Fibroblast of lung (primary cell): ENCODE measurements around the gene PSD4. TPM values are rescaled to one million over a fixed set of nuclear protein-coding genes. Genes with fewer than 3 reads are reported as not detected.

Source experiments
- DNase-seq, 2 donors: peaks; one replicate each; pipeline versions ENCODE4 v3.0.0 to v3.0.0-alpha.2; 2010; ENCODE audit warnings: low read depth in 2 of 2
- H2AFZ ChIP-seq: 2 replicates; pipeline ENCODE4 v1.5.1; 2012; ENCODE audit warnings: low read length, control low read depth, inconsistent platforms
- H3K27ac ChIP-seq: 2 replicates; pipeline ENCODE4 v1.5.1; 2011; ENCODE audit warnings: low read length, control low read depth; ENCODE audit not compliant: insufficient read depth
- H3K27me3 ChIP-seq: 2 replicates; pipeline ENCODE4 v1.5.1; 2011; ENCODE audit warnings: mild to moderate bottlenecking, low read length; ENCODE audit not compliant: control insufficient read depth, insufficient read depth
- H3K36me3 ChIP-seq: 2 replicates; pipeline ENCODE4 v1.5.1; 2011; ENCODE audit warnings: low read length; ENCODE audit not compliant: control insufficient read depth, insufficient read depth
- H3K4me1 ChIP-seq: 2 replicates; pipeline ENCODE4 v1.5.1; 2011; ENCODE audit warnings: low read length; ENCODE audit not compliant: control insufficient read depth, insufficient read depth; ENCODE audit errors: extremely low read depth
- H3K4me2 ChIP-seq: 2 replicates; pipeline ENCODE4 v1.5.1; 2011; ENCODE audit warnings: low read length, control low read depth; ENCODE audit not compliant: insufficient read depth; ENCODE audit errors: extremely low read depth
- H3K4me3 ChIP-seq, 4 experiments: fragments of 200-600 bp in 1 of 4; sonication (generic) in 1 of 4; replicated peaks in 1 of 4; 2 replicates each; pipeline ENCODE4 v1.5.1; 2011 to 2016; ENCODE audit warnings: low read length in 4 of 4, low read depth in 3 of 4, mild to moderate bottlenecking in 3 of 4, control low read depth in 2 of 4, inconsistent platforms in 1 of 4, mixed read lengths in 1 of 4; ENCODE audit not compliant: insufficient read depth in 1 of 4; ENCODE audit errors: control extremely low read depth in 1 of 4
- H3K79me2 ChIP-seq: 2 replicates; pipeline ENCODE4 v1.5.1; 2012; ENCODE audit warnings: mild to moderate bottlenecking, low read length, inconsistent platforms; ENCODE audit not compliant: control insufficient read depth, insufficient read depth
- H3K9ac ChIP-seq: 2 replicates; pipeline ENCODE4 v1.5.1; 2011; ENCODE audit warnings: mild to moderate bottlenecking, low read length, control low read depth; ENCODE audit not compliant: insufficient read depth
- H3K9me3 ChIP-seq: 2 replicates; pipeline ENCODE4 v1.5.1; 2012; ENCODE audit warnings: low read depth, low read length; ENCODE audit not compliant: control insufficient read depth, insufficient read depth
- H4K20me1 ChIP-seq: 2 replicates; pipeline ENCODE4 v1.5.1; 2011; ENCODE audit warnings: low read length; ENCODE audit not compliant: control insufficient read depth, insufficient read depth; ENCODE audit errors: extremely low read depth
- EZH2 ChIP-seq: IDR thresholded peaks from 2 replicates; pipeline ENCODE4 v1.5.1; 2012; ENCODE audit warnings: low read length, control low read depth, mild to moderate bottlenecking; ENCODE audit errors: missing control alignments
- polyA plus RNA-seq, 2 donors: library from polyadenylated mRNA; depleted of rRNA in 1 of 2; stranded (reverse) in 1 of 2; unstranded in 1 of 2; fragments of >200 nt; gene quantifications; 2 replicates each; pipeline ENCODE4 v1.2.1, GENCODE V29; 2011 to 2012; ENCODE audit warnings: missing spikeins in 1 of 2
- total RNA-seq: library from RNA; depleted of rRNA; stranded (reverse); fragments of >200 nt; gene quantifications from 2 replicates; pipeline ENCODE4 v1.2.1, GENCODE V29; 2014
- TF ChIP-seq, protein P1 (sequence below), 2 donors: IDR thresholded peaks in 1 of 2; conservative IDR thresholded peaks in 1 of 2; 1 replicate in 1 of 2; 2 replicates in 1 of 2; pipeline ENCODE4 v1.5.1; 2011 to 2012; ENCODE audit warnings: low read length in 2 of 2, control low read depth in 1 of 2, inconsistent platforms in 1 of 2, low read depth in 1 of 2, mild to moderate bottlenecking in 1 of 2

The PSD4 gene
- total and polyA plus RNA-seq, 2 donors (not counting 1 experiment from before 2014, with no cell fraction given), result 1.0 to 6.1 TPM

DNA sequence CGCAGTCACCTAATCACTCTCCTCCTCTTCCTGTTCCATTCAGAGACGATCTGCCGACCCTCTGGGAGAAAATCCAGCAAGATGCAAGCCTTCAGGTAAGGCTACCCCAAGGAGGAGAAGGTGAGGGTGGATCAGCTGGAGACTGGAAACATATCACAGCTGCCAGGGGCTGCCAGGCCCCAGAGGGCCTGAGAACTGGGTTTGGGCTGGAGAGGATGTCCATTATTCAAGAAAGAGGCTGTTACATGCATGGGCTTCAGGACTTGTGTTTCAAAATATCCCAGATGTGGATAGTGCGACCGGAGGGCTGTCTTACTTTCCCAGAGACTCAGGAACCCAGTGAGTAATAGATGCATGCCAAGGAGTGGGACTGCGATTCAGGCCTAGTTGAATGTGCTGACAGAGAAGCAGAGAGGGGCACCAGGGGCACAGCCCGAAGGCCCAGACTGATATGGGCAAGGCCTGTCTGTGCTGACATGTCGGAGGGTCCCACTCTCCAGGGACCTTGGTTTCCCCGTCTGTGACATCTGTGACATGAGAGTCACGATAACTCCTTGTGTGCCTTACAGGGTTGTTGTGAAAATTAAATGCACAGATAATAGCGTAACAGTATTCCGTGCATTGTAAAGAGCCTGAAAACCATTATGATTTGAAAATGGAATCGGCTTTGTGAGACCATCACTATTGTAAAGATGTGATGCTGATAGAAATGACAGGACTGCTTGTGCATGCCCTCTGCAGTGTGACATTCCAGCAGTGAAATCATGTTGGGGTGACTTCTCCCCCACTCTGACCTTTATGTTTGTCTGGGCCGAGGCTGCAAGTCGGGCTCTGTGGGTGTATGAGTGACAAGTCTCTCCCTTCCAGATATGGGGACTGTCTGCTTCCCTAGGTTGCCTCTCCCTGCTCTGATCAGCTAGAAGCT is 45.9 kb upstream of the PSD4 start:
- no peaks in the 10 kb centered on the region for H3K27me3 ChIP-seq
- H3K36me3 ChIP-seq, result no peaks in the 10 kb centered on the region
- H3K27ac ChIP-seq, result no peak overlapping the region
- no peak for TF ChIP-seq EZH2
- TF ChIP-seq, protein P1, sequence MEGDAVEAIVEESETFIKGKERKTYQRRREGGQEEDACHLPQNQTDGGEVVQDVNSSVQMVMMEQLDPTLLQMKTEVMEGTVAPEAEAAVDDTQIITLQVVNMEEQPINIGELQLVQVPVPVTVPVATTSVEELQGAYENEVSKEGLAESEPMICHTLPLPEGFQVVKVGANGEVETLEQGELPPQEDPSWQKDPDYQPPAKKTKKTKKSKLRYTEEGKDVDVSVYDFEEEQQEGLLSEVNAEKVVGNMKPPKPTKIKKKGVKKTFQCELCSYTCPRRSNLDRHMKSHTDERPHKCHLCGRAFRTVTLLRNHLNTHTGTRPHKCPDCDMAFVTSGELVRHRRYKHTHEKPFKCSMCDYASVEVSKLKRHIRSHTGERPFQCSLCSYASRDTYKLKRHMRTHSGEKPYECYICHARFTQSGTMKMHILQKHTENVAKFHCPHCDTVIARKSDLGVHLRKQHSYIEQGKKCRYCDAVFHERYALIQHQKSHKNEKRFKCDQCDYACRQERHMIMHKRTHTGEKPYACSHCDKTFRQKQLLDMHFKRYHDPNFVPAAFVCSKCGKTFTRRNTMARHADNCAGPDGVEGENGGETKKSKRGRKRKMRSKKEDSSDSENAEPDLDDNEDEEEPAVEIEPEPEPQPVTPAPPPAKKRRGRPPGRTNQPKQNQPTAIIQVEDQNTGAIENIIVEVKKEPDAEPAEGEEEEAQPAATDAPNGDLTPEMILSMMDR (conservative IDR thresholded peaks at IDR 0.05 in 1 of 2, IDR thresholded peaks at IDR 0.05 in 1 of 2; ENCODE audit: low read depth in 1 of 2, low read length in 2 of 2), result no peak
- no peaks in the 10 kb centered on the region for H3K9me3 ChIP-seq
- DNase-seq, result no peak
- H3K4me1 ChIP-seq, result no peaks in the 10 kb centered on the region
- no peaks in the 10 kb centered on the region for H3K79me2 ChIP-seq
- no peak overlapping the region for H3K4me2 ChIP-seq
- no peak overlapping the region for H3K9ac ChIP-seq
- H2AFZ ChIP-seq, result no peak overlapping the region
- H3K4me3 ChIP-seq, result no peak overlapping the region
- no peaks in the 10 kb centered on the region for H4K20me1 ChIP-seq

DNA sequence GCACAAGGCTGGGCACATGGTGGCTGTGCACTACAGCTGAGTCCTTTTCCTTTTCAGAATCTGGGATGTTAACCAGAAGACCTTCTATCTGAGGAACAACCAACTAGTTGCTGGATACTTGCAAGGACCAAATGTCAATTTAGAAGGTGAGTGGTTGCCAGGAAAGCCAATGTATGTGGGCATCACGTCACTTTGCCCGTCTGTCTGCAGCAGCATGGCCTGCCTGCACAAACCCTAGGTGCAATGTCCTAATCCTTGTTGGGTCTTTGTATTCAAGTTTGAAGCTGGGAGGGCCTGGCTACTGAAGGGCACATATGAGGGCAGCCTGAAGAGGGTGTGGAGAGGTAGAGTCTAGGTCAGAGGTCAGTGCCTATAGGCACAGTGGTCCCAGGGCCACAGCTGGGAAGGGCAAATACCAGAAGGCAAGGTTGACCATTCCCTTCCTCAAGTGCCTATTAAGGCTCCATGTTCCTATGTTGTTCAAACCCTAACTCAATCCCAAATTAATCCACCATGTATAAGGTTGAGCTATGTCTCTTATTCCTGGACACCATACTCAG is 44.2 kb upstream of the PSD4 start:
- DNase-seq, result no peak
- Histone ChIP-seq H3K27me3 (no peaks in the 10 kb centered on the region), H3K9ac (no peak overlapping the region), H3K36me3 (no peaks in the 10 kb centered on the region), H3K27ac (no peak overlapping the region), H3K79me2 (no peaks in the 10 kb centered on the region), H3K4me2 (no peak overlapping the region), H3K9me3 (no peaks in the 10 kb centered on the region), H3K4me1 (no peaks in the 10 kb centered on the region), H2AFZ (no peak overlapping the region), H4K20me1 (no peaks in the 10 kb centered on the region), H3K4me3 (no peak overlapping the region)
- TF ChIP-seq, protein P1 (conservative IDR thresholded peaks at IDR 0.05 in 1 of 2, IDR thresholded peaks at IDR 0.05 in 1 of 2; ENCODE audit: low read depth in 1 of 2, low read length in 2 of 2), result no peak
- TF ChIP-seq EZH2, result no peak

DNA sequence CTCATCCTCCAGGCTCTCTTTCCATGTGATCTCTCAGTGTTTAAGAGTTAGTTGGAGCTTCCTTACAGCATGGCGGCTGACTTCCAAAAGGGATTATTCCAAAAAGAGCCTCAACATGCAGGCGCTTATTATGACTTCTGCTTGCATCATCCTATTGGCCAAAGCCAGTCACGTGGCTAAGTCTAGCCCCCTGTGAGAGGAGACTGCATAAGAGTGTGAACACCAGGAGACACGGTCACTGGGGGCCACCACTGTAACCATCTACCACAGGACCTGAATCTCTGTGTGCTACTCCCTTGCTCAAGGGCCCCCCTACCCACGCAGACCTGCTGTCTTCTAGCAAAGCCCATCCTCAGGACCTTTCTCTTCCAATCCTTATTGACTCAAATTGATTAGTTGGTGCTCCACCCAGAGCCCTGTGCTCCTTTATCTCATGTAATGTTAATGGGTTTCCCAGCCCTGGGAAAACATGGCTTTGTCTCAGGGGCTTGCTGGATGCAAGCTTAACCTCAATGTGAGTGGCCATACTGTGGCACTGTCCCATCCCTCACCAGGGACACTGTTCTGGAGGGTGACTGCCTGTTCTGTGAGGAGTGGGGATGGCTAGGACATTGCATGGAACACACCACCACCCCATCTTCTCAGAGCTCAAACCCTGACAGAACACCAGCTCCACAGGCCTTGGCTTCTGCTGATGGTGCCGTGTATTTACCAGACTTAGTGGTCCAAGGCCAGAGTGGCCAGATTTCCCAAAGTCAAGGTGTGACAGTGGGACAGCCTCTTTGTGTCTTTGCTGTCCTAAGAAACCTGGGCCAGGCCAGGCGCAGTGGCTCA is 42.2 kb upstream of the PSD4 start:
- Histone ChIP-seq H3K4me3 (no peak overlapping the region), H3K27me3 (peaks cover 5% of the 10 kb centered on the region), H3K36me3 (no peaks in the 10 kb centered on the region), H3K9ac (no peak overlapping the region), H4K20me1 (no peaks in the 10 kb centered on the region), H3K4me1 (no peaks in the 10 kb centered on the region), H3K79me2 (no peaks in the 10 kb centered on the region), H3K27ac (no peak overlapping the region), H3K9me3 (no peaks in the 10 kb centered on the region), H3K4me2 (no peak overlapping the region), H2AFZ (no peak overlapping the region)
- TF ChIP-seq EZH2, result no peak
- no peak for DNase-seq
